Skeletal muscle tissue (tissue), 4 donors: Measurements from ENCODE around the gene MYOG. TPM values are rescaled to one million over a fixed set of nuclear protein-coding genes. Genes with fewer than 3 reads are reported as not detected.
A peak's percentile ranks its signal among the peaks of the same experiment; 100 is the strongest.

Source experiments
- H3K27ac ChIP-seq: one replicate; pipeline ENCODE4 v1.7.0; 2013; ENCODE audit warnings: mild to moderate bottlenecking, low read depth, low read length, inconsistent platforms
- H3K27me3 ChIP-seq, 3 donors: one replicate each; pipeline ENCODE4 v1.7.0; 2013; ENCODE audit warnings: low read length in 3 of 3; ENCODE audit not compliant: control insufficient read depth in 3 of 3, insufficient read depth in 3 of 3
- H3K36me3 ChIP-seq, 3 donors: one replicate each; pipeline ENCODE4 v1.7.0; 2013; ENCODE audit warnings: low read length in 3 of 3; ENCODE audit not compliant: control insufficient read depth in 3 of 3, insufficient read depth in 3 of 3
- H3K4me1 ChIP-seq, 3 donors: one replicate each; pipeline ENCODE4 v1.7.0; 2013; ENCODE audit warnings: low read length in 3 of 3, mild to moderate bottlenecking in 3 of 3; ENCODE audit not compliant: control insufficient read depth in 3 of 3, insufficient read depth in 3 of 3
- H3K4me3 ChIP-seq, 3 donors: one replicate each; pipeline ENCODE4 v1.7.0; 2013; ENCODE audit warnings: low read length in 3 of 3
- H3K9ac ChIP-seq, 3 donors: one replicate each; pipeline ENCODE4 v1.7.0; 2013; ENCODE audit warnings: low read length in 3 of 3, mild to moderate bottlenecking in 3 of 3, moderate library complexity in 2 of 3, low read depth in 1 of 3
- H3K9me3 ChIP-seq, 3 donors: one replicate each; pipeline ENCODE4 v1.7.0; 2013; ENCODE audit warnings: low read length in 3 of 3; ENCODE audit not compliant: control insufficient read depth in 3 of 3
- total RNA-seq: library from RNA; depleted of rRNA; stranded (reverse); fragments of >200 nt; gene quantifications from one replicate; pipeline ENCODE4 v1.2.3, GENCODE V29; 2014
- donor health status: Osteomylitis.

Gene MYOG
- total RNA-seq, 1 donor from 2014 or later, result 247 TPM

GRCh38 chr1:203090421-203091198 lies 4.8 kb upstream of the MYOG start:
- no peak overlapping the region for H3K4me3 ChIP-seq
- H3K9me3 ChIP-seq, result no peaks in the 10 kb centered on the region
- H3K27me3 ChIP-seq, result no peaks in the 10 kb centered on the region
- peak overlapping the region in 1 of 3 donors; percentile 18 for H3K9ac ChIP-seq
- H3K4me1 ChIP-seq, result peaks cover 20 to 26% (median 22%) of the 10 kb centered on the region in 3 donors
- H3K36me3 ChIP-seq, result no peaks in the 10 kb centered on the region
- no peak overlapping the region for H3K27ac ChIP-seq

GRCh38 chr1:203089651-203090045 lies 3.8 kb upstream of the MYOG start:
- H3K4me3 ChIP-seq, result no peak overlapping the region
- H3K36me3 ChIP-seq, result peaks cover 0 to 4% (median 2%) of the 10 kb centered on the region in 3 donors
- no peaks in the 10 kb centered on the region for H3K27me3 ChIP-seq
- no peak overlapping the region for H3K9ac ChIP-seq
- peaks cover 20 to 28% (median 27%) of the 10 kb centered on the region in 3 donors for H3K4me1 ChIP-seq
- no peaks in the 10 kb centered on the region for H3K9me3 ChIP-seq
- H3K27ac ChIP-seq, result no peak overlapping the region

GRCh38 chr1:203089001-203089650 lies 3.3 kb upstream of the MYOG start:
- H3K27me3 ChIP-seq, result no peaks in the 10 kb centered on the region
- no peak overlapping the region for H3K9ac ChIP-seq
- no peak overlapping the region for H3K27ac ChIP-seq
- H3K36me3 ChIP-seq, result peaks cover 0 to 7% (median 6%) of the 10 kb centered on the region in 3 donors
- H3K9me3 ChIP-seq, result no peaks in the 10 kb centered on the region
- no peak overlapping the region for H3K4me3 ChIP-seq
- peaks cover 22 to 33% (median 32%) of the 10 kb centered on the region in 3 donors for H3K4me1 ChIP-seq

GRCh38 chr1:203088441-203088840 lies 2.6 kb upstream of the MYOG start:
- Histone ChIP-seq H3K4me1 (peaks cover 29 to 39% (median 39%) of the 10 kb centered on the region in 3 donors), H3K9me3 (no peaks in the 10 kb centered on the region), H3K27ac (no peak overlapping the region), H3K9ac (no peak overlapping the region), H3K27me3 (no peaks in the 10 kb centered on the region), H3K36me3 (peaks cover 4 to 14% (median 12%) of the 10 kb centered on the region in 3 donors), H3K4me3 (no peak overlapping the region)

GRCh38 chr1:203086992-203087763 lies 1.4 kb upstream of the MYOG start:
- Histone ChIP-seq H3K27ac (peak overlapping the region; percentile 99), H3K4me1 (peaks cover 36 to 52% (median 50%) of the 10 kb centered on the region in 3 donors), H3K36me3 (peaks cover 8 to 22% (median 16%) of the 10 kb centered on the region in 3 donors), H3K9me3 (no peaks in the 10 kb centered on the region), H3K27me3 (no peaks in the 10 kb centered on the region), H3K4me3 (peak overlapping the region; percentile 15 to 95 (median 70)), H3K9ac (peak overlapping the region in 1 of 3 donors; percentile 100)

GRCh38 chr1:203084588-203085527 lies 954 bp downstream of the MYOG start:
- Histone ChIP-seq H3K4me1 (peaks cover 37 to 58% (median 53%) of the 10 kb centered on the region in 3 donors), H3K9me3 (no peaks in the 10 kb centered on the region), H3K27ac (peak overlapping the region; percentile 99), H3K27me3 (no peaks in the 10 kb centered on the region), H3K4me3 (peak overlapping the region; percentile 70 to 95 (median 94)), H3K9ac (peak overlapping the region; percentile 99 to 100 (median 99)), H3K36me3 (peaks cover 8 to 22% (median 16%) of the 10 kb centered on the region in 3 donors)

- H3K9me3 ChIP-seq, result no peaks in the 10 kb centered on the region
- peak overlapping the region; percentile 79 to 100 (median 99) for H3K9ac ChIP-seq
- peaks cover 37 to 58% (median 49%) of the 10 kb centered on the region in 3 donors for H3K4me1 ChIP-seq
- H3K4me3 ChIP-seq, result peak overlapping the region; percentile 70 to 95 (median 94)
- H3K36me3 ChIP-seq, result peaks cover 13 to 28% (median 16%) of the 10 kb centered on the region in 3 donors
- H3K27ac ChIP-seq, result peak overlapping the region; percentile 99
- no peaks in the 10 kb centered on the region for H3K27me3 ChIP-seq
Observed at GRCh38 chr1:203083463-203083921, 2.3 kb downstream of the MYOG start.

GRCh38 chr1:203082571-203083462 lies 3.0 kb downstream of the MYOG start:
- peak overlapping the region; percentile 79 to 100 (median 99) for H3K9ac ChIP-seq
- H3K4me1 ChIP-seq, result peaks cover 42 to 61% (median 53%) of the 10 kb centered on the region in 3 donors
- H3K27ac ChIP-seq, result peak overlapping the region; percentile 99
- H3K9me3 ChIP-seq, result no peaks in the 10 kb centered on the region
- peaks cover 13 to 31% (median 22%) of the 10 kb centered on the region in 3 donors for H3K36me3 ChIP-seq
- peak overlapping the region; percentile 70 to 95 (median 94) for H3K4me3 ChIP-seq
- H3K27me3 ChIP-seq, result no peaks in the 10 kb centered on the region
